K562 (cell line): ENCODE data around the gene LAMTOR4. TPM values are rescaled to one million over a fixed set of nuclear protein-coding genes. Genes with fewer than 3 reads are reported as not detected.
A peak's percentile ranks its signal among the peaks of the same experiment; 100 is the strongest.

Experiments
- ATAC-seq: fragments of 200-7000 bp; cut with Tn5 transposase; 3 replicates; pipeline ENCODE4 v1.9.1; 2020; ENCODE audit warnings: moderate library complexity
- BruUV-seq: library from RNA; stranded (reverse); fragments of 400-500 nt; replicated peaks from 2 replicates; lab custom pipeline; 2021; lab: Mats Ljungman, UMichigan
- CTCF ChIA-PET: fragments of 300-600 bp; formaldehyde crosslinking; extraction: SDS; loops from one replicate; lab custom pipeline; 2021; ENCODE audit warnings: low intra/inter-chr PET ratio; lab: Yijun Ruan, JAX
- POLR2A ChIA-PET: fragments of 300-600, 350-650 bp; sonication (Branson Sonifier 250); formaldehyde crosslinking; extraction: SDS; loops from one replicate; lab custom pipeline; 2021; ENCODE audit warnings: antibody characterized with exemption, inconsistent platforms; lab: Yijun Ruan, JAX
- DNase-seq, 4 experiments: peaks; one replicate each; pipeline versions ENCODE4 v3.0.0 to v3.0.0-alpha.2; 2011 to 2018; ENCODE audit warnings: low spot score in 3 of 4, mixed read lengths in 3 of 4; ENCODE audit errors: extremely low read depth in 1 of 4
- FAIRE-seq: peaks from 2 replicates; lab custom pipeline; 2011; peaks lifted over from hg19 to GRCh38; lab: Jason Lieb, UNC
- H2AFZ ChIP-seq: 2 replicates; pipeline ENCODE4 v1.6.0; 2011; ENCODE audit warnings: low read depth, low read length, control low read depth, inconsistent platforms
- H3K27ac ChIP-seq: fragments of 200-600 bp; 3 replicates; pipeline ENCODE4 v1.8.0; 2011; ENCODE audit warnings: low read depth, mild to moderate bottlenecking, control low read depth, inconsistent platforms, low read length, moderate library complexity, mixed read lengths; ENCODE audit errors: extremely low read depth
- H3K27me3 ChIP-seq, 2 experiments: fragments of 300-600 bp in 1 of 2; 2 replicates in 1 of 2; 3 replicates in 1 of 2; pipeline versions ENCODE4 v1.6.0 to v1.8.0; 2011; ENCODE audit warnings: inconsistent platforms in 2 of 2, low read length in 2 of 2, mild to moderate bottlenecking in 1 of 2, mixed read lengths in 1 of 2, moderate library complexity in 1 of 2; ENCODE audit not compliant: control insufficient read depth in 2 of 2, insufficient read depth in 2 of 2
- H3K36me3 ChIP-seq: fragments of 300-600 bp; 3 replicates; pipeline ENCODE4 v1.8.0; 2011; ENCODE audit warnings: mild to moderate bottlenecking, low read length, inconsistent platforms; ENCODE audit not compliant: control insufficient read depth, insufficient read depth
- H3K4me1 ChIP-seq, 2 experiments: fragments of 200-600 bp in 1 of 2; replicated peaks in 1 of 2; 2 replicates in 1 of 2; 3 replicates in 1 of 2; pipeline versions ENCODE4 v1.5.1 to v1.8.0; 2011; ENCODE audit warnings: inconsistent platforms in 2 of 2, low read length in 2 of 2, mild to moderate bottlenecking in 1 of 2, mixed read lengths in 1 of 2, moderate library complexity in 1 of 2; ENCODE audit not compliant: control insufficient read depth in 2 of 2, insufficient read depth in 2 of 2
- H3K4me2 ChIP-seq: 2 replicates; pipeline ENCODE4 v1.6.1; 2011; ENCODE audit warnings: low read length, control low read depth, inconsistent platforms, mixed read lengths; ENCODE audit not compliant: insufficient read depth
- H3K4me3 ChIP-seq: fragments of 200-600 bp; sonication (generic), shearing (Covaris generic); 2 replicates; pipeline ENCODE4 v1.5.1; 2016; ENCODE audit warnings: control low read depth, inconsistent platforms
- H3K79me2 ChIP-seq: fragments of 200-600 bp; 3 replicates; pipeline ENCODE4 v1.8.0; 2011; ENCODE audit warnings: low read length, inconsistent platforms; ENCODE audit not compliant: control insufficient read depth, insufficient read depth
- H3K9ac ChIP-seq, 2 experiments: 2 replicates each; pipeline versions ENCODE4 v1.6.0 to v1.6.1; 2011; ENCODE audit warnings: low read depth in 2 of 2, low read length in 2 of 2, control low read depth in 1 of 2, inconsistent platforms in 1 of 2, mild to moderate bottlenecking in 1 of 2, mixed read lengths in 1 of 2; ENCODE audit not compliant: insufficient read depth in 1 of 2
- H3K9me1 ChIP-seq: one replicate; pipeline ENCODE4 v1.6.0; 2011; ENCODE audit warnings: inconsistent platforms, mild to moderate bottlenecking, low read length, moderate library complexity; ENCODE audit not compliant: control insufficient read depth, insufficient read depth
- H3K9me3 ChIP-seq: replicated peaks from 2 replicates; pipeline ENCODE4 v1.5.1; 2011; ENCODE audit warnings: low read depth, low read length, inconsistent platforms; ENCODE audit not compliant: control insufficient read depth, insufficient read depth
- H4K20me1 ChIP-seq: replicated peaks from 2 replicates; pipeline ENCODE4 v1.6.1; 2011; ENCODE audit warnings: low read length, inconsistent platforms, mixed read lengths; ENCODE audit not compliant: control insufficient read depth, insufficient read depth
- CREB1 ChIP-seq, 2 experiments: sonication (generic) in 1 of 2; formaldehyde crosslinking in 1 of 2; IDR thresholded peaks; 2 replicates each; pipeline versions ENCODE4 v1.6.1 to v1.8.0; 2012 to 2022; ENCODE audit warnings: inconsistent platforms in 1 of 2, mild to moderate bottlenecking in 1 of 2, missing genetic modification reagents in 1 of 2, moderate library complexity in 1 of 2
- ERF ChIP-seq: fragments of 450-650 bp; formaldehyde crosslinking; IDR thresholded peaks from 2 replicates; pipeline ENCODE4 v1.4.0; 2020; ENCODE audit warnings: mild to moderate bottlenecking, mixed read lengths
- GTF2F1 ChIP-seq: IDR thresholded peaks from 2 replicates; pipeline ENCODE4 v1.6.1; 2011; ENCODE audit warnings: low read depth, low read length, improper control_type of control experiment
- NELFE ChIP-seq: IDR thresholded peaks from 2 replicates; pipeline ENCODE4 v1.6.1; 2011; ENCODE audit warnings: mild to moderate bottlenecking; ENCODE audit not compliant: insufficient read depth, insufficient read length
- RBM25 ChIP-seq: fragments of 200-400 bp; formaldehyde crosslinking; IDR thresholded peaks from 2 replicates; pipeline ENCODE4 v1.6.1; 2018; ENCODE audit warnings: low read length, low read depth, moderate library complexity; ENCODE audit not compliant: severe bottlenecking
- TSC22D4 ChIP-seq: fragments of 450-650 bp; IDR thresholded peaks from 2 replicates; pipeline ENCODE4 v1.6.1; 2016; ENCODE audit warnings: missing genetic modification characterization, missing biosample characterization, control low read depth
- ZNF311 ChIP-seq: fragments of 250-450 bp; sonication (Bioruptor Pico); IDR thresholded peaks from 2 replicates; pipeline ENCODE4 v1.4.0; 2020; ENCODE audit warnings: mild to moderate bottlenecking, moderate library complexity
- whole genome bisulfite sequencing: fragments of 100-300 bp; shearing (Covaris generic); methylation state at CpG from one replicate; pipeline ENCODE4 v1.1.6; 2016; ENCODE audit warnings: low coverage, mixed read lengths; ENCODE audit not compliant: insufficient coverage; ENCODE audit errors: missing lambda C conversion rate; 5-methylcytosine and 5-hydroxymethylcytosine counted together
- in situ Hi-C: fragments of 300-500 bp; cut with MboI; formaldehyde crosslinking; loops from 4 replicates; pipeline ENCODE4 v1.15.0; 2018; ENCODE audit warnings: inconsistent platforms, mixed read lengths
- intact Hi-C: fragments of 100-400 bp; cut with micrococcal nuclease; formaldehyde crosslinking; loops from 2 replicates; pipeline ENCODE4 v1.14.2; 2022
- polyA plus RNA-seq, 8 experiments: library from polyadenylated mRNA; depleted of rRNA in 4 of 8; stranded (reverse) in 5 of 8; unstranded in 3 of 8; fragments of >200 nt; fragmentation: Nextera tagmentation in 2 of 8; fragmentation: Illumina TruSeq in 1 of 8; extraction: Ambion mirVana in 2 of 8; extraction: Trizol in 1 of 8; gene quantifications; 2 replicates each; pipeline versions ENCODE4 v1.2.1 to v1.2.3, GENCODE V29; 2011 to 2014; ENCODE audit warnings: inconsistent platforms in 1 of 8, missing spikeins in 1 of 8
- total RNA-seq, 7 experiments: library from RNA; depleted of rRNA in 6 of 7; stranded (reverse); fragments of >200 nt in 6 of 7; fragmentation: Illumina TruSeq in 2 of 7; extraction: Trizol in 2 of 7; gene quantifications; 2 replicates each; pipeline versions ENCODE4 v1.2.1 to v1.2.3, GENCODE V29; 2011 to 2021; ENCODE audit warnings: low replicate concordance in 1 of 7
- TF ChIP-seq, protein P1 (sequence below): fragments of 450-650 bp; IDR thresholded peaks from 2 replicates; pipeline ENCODE4 v1.6.1; 2018; ENCODE audit not compliant: partially characterized antibody

Gene LAMTOR4
- total and polyA plus RNA-seq, 9 of the 15 experiments (the other 6 are each of a cell fraction or from before 2014, with no cell fraction given): 79.6 to 314 (median 195) TPM

GRCh38 chr7:100198266-100198665 lies 49.5 kb downstream of the LAMTOR4 start:
- intact Hi-C loops (no loop called here), in situ Hi-C loops (no loop called here)
- H3K79me2 ChIP-seq: no peaks in the 10 kb centered on the region
- H3K9me3 ChIP-seq: no peaks in the 10 kb centered on the region
- no peak overlapping the region for H3K27ac ChIP-seq
- POLR2A ChIA-PET: interaction anchor here (1.1 kb wide), 1 partner anchor 13 kb away, joined by 4 read pairs; no protein-coding TSS in a partner anchor
- WGBS: 85% methylated on average over 10 of the region's 10 CpGs
- no peak for TF ChIP-seq CREB1 (IDR thresholded peaks at IDR 0.05)
- TF ChIP-seq CREB1 (CRISPR knock-in tag; IDR thresholded peaks at IDR 0.05): no peak
- no peak for TF ChIP-seq TSC22D4 (tag)
- TF ChIP-seq ERF (CRISPR knock-in tag): no peak
- TF ChIP-seq NELFE: no peak
- TF ChIP-seq, protein P1, sequence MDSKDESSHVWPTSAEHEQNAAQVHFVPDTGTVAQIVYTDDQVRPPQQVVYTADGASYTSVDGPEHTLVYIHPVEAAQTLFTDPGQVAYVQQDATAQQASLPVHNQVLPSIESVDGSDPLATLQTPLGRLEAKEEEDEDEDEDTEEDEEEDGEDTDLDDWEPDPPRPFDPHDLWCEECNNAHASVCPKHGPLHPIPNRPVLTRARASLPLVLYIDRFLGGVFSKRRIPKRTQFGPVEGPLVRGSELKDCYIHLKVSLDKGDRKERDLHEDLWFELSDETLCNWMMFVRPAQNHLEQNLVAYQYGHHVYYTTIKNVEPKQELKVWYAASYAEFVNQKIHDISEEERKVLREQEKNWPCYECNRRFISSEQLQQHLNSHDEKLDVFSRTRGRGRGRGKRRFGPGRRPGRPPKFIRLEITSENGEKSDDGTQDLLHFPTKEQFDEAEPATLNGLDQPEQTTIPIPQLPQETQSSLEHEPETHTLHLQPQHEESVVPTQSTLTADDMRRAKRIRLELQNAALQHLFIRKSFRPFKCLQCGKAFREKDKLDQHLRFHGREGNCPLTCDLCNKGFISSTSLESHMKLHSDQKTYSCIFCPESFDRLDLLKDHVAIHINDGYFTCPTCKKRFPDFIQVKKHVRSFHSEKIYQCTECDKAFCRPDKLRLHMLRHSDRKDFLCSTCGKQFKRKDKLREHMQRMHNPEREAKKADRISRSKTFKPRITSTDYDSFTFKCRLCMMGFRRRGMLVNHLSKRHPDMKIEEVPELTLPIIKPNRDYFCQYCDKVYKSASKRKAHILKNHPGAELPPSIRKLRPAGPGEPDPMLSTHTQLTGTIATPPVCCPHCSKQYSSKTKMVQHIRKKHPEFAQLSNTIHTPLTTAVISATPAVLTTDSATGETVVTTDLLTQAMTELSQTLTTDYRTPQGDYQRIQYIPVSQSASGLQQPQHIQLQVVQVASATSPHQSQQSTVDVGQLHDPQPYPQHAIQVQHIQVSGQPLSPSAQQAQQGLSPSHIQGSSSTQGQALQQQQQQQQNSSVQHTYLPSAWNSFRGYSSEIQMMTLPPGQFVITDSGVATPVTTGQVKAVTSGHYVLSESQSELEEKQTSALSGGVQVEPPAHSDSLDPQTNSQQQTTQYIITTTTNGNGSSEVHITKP: no peak
- TF ChIP-seq RBM25: no peak
- TF ChIP-seq GTF2F1: no peak
- no peak for TF ChIP-seq ZNF311 (CRISPR knock-in tag)
- no peaks in the 10 kb centered on the region for H3K27me3 ChIP-seq
- ATAC-seq (no peak), DNase-seq (no peak), FAIRE-seq (no peak)
- CTCF ChIA-PET: no interaction called here
- no peak overlapping the region for H3K4me3 ChIP-seq
- no peaks in the 10 kb centered on the region for H4K20me1 ChIP-seq
- H3K4me1 ChIP-seq: peaks cover 17 to 24% of the 10 kb centered on the region in 2 experiments; a peak in 4 of 5 replicates
- BruUV-seq: no TSS peak
- peak overlapping the region; percentile 71 for H2AFZ ChIP-seq
- H3K4me2 ChIP-seq: no peak overlapping the region
- H3K36me3 ChIP-seq: no peaks in the 10 kb centered on the region
- no peaks in the 10 kb centered on the region for H3K9me1 ChIP-seq
- 0 out of 4 replicates have a peak overlapping the region, but pooled peaks of 1 of the 2 experiments have one; percentile 38 for H3K9ac ChIP-seq
